Epithelial cell of proximal tubule (primary cell): ENCODE measurements around the gene GJD3. TPM values are rescaled to one million over a fixed set of nuclear protein-coding genes. Genes with fewer than 3 reads are reported as not detected.

ENCODE experiments used
- DNase-seq: peaks from one replicate; pipeline ENCODE4 v3.0.0-alpha.2; 2011; ENCODE audit warnings: low read depth
- H3K4me3 ChIP-seq: 2 replicates; pipeline ENCODE4 v1.5.1; 2011; ENCODE audit warnings: low read depth, mild to moderate bottlenecking, low read length
- total RNA-seq: library from RNA; depleted of rRNA; stranded (reverse); fragments of >200 nt; gene quantifications from 2 replicates; pipeline ENCODE4 v1.2.3, GENCODE V29; 2015
- TF ChIP-seq, protein P1 (sequence below): conservative IDR thresholded peaks from 2 replicates; pipeline ENCODE4 v1.5.1; 2012; ENCODE audit warnings: low read depth, mild to moderate bottlenecking, low read length

The GJD3 gene
- total RNA-seq, 1 donor from 2014 or later = not detected

GRCh38 chr17:40366076-40366860 lies 1.7 kb upstream of the GJD3 start:
- DNase-seq = no peak
- H3K4me3 ChIP-seq = no peak overlapping the region
- TF ChIP-seq, protein P1, sequence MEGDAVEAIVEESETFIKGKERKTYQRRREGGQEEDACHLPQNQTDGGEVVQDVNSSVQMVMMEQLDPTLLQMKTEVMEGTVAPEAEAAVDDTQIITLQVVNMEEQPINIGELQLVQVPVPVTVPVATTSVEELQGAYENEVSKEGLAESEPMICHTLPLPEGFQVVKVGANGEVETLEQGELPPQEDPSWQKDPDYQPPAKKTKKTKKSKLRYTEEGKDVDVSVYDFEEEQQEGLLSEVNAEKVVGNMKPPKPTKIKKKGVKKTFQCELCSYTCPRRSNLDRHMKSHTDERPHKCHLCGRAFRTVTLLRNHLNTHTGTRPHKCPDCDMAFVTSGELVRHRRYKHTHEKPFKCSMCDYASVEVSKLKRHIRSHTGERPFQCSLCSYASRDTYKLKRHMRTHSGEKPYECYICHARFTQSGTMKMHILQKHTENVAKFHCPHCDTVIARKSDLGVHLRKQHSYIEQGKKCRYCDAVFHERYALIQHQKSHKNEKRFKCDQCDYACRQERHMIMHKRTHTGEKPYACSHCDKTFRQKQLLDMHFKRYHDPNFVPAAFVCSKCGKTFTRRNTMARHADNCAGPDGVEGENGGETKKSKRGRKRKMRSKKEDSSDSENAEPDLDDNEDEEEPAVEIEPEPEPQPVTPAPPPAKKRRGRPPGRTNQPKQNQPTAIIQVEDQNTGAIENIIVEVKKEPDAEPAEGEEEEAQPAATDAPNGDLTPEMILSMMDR = no peak

GRCh38 chr17:40364906-40365305 lies 369 bp upstream of the GJD3 start:
- no peak for DNase-seq
- H3K4me3 ChIP-seq = no peak overlapping the region
- TF ChIP-seq, protein P1 = no peak

GRCh38 chr17:40363111-40363827 lies 1.3 kb downstream of the GJD3 start:
- TF ChIP-seq, protein P1 = no peak
- H3K4me3 ChIP-seq = peak overlapping the region; percentile 58
- DNase-seq = no peak

GRCh38 chr17:40362696-40363110 lies 1.8 kb downstream of the GJD3 start:
- DNase-seq = no peak
- TF ChIP-seq, protein P1 = peak; percentile 72
- H3K4me3 ChIP-seq = peak overlapping the region; percentile 58

GRCh38 chr17:40361925-40362695 lies 2.4 kb downstream of the GJD3 start:
- H3K4me3 ChIP-seq = peak overlapping the region; percentile 58
- TF ChIP-seq, protein P1 = no peak
- DNase-seq = no peak

DNA sequence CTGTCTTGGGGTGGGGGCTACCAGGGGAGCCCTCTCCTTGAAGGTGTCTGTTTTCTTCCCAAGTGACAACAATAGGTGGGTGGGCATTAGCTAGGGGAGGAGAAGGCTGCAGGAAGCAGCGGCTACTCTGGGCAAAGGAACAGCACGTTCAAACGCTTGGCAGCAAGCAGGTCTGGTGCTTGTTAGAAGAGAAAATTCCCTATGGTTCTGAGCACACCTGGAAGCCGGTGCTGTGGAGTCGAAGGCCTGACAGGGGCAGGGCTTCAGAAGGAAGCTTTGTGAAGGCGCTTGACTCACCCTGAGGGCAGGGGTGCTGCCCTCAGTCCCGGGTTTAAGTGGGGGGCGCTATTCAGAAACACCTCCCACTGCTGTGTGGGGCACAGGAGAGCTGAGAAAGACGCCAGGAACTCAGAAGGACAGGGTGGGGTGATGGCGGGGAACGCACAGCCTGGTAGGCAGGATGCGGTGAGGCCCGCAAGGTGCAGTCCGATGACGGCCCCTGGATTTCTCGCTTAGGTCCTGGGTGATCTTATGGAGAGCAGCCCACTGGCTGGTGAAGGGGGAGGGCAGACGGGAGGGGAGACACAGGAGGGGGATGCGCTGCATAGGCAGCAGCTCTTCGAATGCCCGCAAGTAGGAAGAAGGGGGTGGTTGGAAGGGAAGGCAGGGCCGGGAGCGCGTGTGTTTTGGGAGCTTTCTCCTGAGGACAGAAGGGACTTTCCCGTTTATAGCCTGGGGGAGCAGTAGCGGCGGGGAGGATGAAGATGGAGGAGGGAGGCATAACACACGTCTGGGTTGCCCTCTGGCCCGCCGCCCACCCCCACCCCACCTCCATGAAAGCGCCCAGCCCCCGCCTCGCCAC lies 3.2 kb downstream of the GJD3 start:
- TF ChIP-seq, protein P1 = no peak

More for the DNA sequence above, 3.2 kb downstream of the GJD3 start:
- no peak for DNase-seq
- H3K4me3 ChIP-seq = no peak overlapping the region
